Middle frontal gyrus (tissue), 1 donor: ENCODE results near the gene FANCG.

Experiments
- DNase-seq: peaks from one replicate; pipeline ENCODE4 v3.0.0-alpha.2; 2015; ENCODE audit warnings: low spot score; ENCODE audit errors: extremely low spot score

The FANCG gene

DNA sequence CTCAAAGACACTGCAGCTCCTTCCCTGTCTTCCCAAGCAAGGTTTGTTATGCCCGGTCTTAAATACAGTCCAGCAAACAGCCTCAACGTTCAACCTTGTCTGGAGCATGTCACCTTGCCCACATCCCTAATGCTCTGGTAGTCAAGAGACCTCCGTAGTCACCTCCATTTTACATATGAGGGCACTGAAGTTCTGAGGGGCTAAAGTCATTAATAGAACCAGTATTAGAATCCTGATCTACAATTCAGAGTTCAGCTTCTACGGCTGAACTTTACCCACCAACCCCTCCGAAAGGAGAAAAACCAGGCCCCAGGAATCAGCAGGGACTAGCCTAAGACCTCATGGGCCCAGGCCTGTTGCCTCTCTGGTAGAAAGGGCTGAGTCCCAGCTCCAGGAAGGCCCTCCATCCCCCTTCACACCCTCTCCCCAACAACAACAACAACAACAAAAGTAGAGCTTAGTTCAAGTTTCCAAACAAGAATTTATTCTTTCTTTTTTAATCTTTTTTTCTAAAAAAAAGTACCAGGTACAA is 24.0 kb upstream of the FANCG start:
- DNase-seq: no peak

DNA sequence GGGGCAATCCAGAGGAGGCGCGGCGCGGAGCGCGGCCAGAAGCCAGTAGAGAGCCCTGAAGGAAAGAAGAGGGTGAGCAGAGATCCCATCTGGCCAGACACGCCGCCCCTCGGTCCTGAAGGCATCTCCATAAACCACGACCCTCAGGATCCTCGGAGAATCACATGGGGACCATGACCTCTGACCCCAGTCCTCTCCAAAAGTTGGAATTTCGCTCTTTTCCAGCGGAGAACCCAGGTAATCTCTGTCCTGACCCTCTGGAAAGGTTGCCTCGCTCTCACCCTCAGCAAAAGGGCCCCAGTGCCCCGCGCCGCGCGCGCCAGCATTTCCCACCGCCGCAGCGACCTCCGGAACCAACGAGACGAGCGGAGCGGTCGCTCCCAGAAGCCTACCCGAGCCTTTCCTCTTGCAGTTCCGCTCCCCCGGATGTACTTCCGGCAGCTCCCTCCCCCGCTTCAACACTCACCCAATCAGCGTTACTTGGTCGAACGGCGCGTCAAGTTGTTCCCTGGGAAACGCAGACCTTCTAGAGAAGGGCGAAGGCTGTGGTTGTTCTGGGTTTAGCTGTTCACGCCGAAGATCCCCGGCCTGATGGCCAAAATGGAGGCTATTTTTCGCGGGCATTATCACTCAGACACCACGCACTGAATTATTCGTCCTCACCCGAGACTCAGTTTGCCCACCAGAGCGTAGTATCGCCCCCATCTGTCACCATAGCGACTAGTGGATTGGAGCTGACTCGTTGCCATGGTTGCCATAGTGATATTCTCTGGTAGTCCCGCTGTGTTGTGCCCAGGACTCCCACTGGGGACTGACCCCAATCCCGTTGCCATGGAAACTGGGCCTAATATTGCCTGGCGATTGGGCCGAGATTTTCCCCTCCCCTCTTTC is 23.3 kb upstream of the FANCG start, which contains the start of gene STOML2:
TSS of gene STOML2 (minus strand) at position 363 of the 891 bp plus-strand sequence. CDS start at position 326, 37 bp downstream.
- peak; percentile 94 for DNase-seq

DNA sequence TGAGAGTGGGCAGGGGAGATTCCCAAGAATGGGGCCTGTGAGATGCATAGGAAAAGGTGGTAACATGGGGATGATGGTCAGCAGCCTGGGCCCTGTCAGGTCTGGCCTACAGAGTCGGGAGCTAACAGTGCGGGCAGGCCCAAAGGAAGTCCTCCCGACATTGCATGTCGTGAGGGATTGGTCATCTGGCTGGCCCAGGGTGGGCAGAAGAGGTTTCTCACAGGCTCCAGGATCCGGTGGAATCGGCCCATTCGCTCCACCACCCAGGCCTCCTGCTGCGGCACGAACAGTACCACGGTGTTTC is 22.7 kb upstream of the FANCG start:
- no peak for DNase-seq

DNA sequence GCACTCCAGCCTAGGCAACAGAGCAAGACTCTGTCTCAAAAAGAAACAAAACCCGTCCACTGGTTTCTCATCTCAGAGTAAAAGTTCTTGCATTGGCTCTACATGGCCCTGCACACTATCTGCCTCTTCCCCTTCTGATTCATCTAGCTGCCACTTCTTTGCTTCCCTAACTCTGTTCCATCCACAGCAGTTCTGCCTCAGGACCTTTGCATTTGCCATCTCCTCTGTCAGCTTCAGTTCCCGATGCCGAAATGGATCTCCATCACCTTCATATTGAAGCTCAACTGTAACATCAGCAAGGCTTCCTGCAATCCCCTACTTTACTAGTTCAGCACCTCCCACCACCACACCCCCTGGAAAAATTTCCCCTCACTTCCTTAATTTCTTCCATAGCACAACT is 17.8 kb upstream of the FANCG start:
- no peak for DNase-seq

DNA sequence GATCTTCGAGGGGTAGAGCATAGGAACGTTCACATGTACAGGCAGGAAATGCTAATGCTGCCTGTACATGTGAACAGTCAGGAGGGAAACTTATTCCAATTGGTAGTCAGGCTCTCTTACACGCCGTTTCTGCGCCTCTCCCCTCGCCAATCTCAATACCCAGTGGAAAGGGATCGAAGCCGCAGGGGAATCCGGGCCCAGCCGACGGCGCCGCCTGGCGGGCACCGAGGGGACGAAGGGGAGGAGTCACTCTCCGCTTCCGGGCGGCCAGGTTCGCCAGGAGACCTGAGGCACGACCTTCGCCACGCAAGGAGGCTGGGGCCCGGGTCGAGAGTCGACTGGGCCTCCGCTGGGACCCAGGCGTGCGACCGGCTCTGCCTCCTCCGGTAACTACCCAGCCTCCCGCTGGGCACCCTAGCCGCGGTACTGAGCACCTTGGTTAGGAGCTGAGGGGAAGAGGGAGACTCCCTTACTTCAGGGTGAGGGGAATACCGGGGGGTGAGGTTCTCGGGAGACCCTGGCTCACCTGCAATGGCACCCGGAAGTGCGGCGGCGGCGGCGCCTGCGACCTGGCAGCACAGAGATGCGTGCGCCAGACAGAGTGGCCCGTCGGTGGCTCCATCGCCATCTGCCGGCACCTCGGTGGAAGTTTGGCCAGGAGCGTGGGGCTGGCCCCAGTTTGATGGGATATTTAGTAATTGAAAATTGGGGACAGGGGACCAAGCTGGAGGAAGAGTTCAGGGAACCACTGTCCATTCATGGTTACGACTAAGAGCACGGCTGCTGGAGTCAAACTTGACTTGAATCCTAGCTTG is 16.5 kb upstream of the FANCG start, which contains the start of gene PIGO:
TSS of gene PIGO (minus strand) at position 557 of the 815 bp plus-strand sequence. CDS start 1,026 bp downstream, outside the sequence.
- DNase-seq: peak; percentile 77

DNA sequence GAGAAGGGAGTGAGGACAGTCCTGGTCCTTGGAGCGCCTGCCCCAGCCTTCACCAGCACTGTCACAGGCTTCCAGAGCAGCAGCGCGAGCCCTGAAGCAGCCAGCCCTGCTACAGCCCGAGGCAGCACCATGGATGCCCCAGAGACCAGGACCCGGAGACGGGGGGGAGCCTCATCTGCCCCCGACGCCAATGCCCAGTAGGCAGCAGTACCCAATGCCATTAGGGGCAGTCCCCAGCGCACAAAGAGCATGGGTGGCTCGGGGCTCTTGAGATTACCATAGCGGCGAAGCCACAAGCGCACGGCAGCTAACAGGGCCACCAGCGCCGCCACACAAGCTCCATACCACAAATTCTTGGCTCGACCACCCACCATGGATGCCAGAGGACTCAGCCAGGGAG is 11.8 kb upstream of the FANCG start:
- DNase-seq: no peak

DNA sequence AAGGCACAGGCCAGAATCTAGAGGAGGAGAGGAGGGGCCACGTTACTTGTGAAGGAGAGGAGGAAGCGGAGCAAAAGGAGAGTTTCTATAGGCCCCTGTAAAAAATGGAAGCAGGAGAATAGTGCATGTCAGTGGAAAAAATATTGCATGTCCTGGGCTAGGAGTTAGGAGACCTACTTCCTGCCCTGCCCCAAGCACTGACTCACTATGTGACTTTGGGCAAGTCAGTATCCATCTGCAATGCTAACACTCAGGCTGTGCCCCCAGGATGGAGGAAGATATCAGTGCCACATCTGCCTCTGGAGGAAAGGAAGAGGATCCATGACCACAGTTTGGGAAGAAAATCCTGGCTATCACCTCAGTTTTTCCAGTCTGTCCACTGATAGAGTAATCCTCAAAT is 9.7 kb upstream of the FANCG start:
- DNase-seq: no peak

DNA sequence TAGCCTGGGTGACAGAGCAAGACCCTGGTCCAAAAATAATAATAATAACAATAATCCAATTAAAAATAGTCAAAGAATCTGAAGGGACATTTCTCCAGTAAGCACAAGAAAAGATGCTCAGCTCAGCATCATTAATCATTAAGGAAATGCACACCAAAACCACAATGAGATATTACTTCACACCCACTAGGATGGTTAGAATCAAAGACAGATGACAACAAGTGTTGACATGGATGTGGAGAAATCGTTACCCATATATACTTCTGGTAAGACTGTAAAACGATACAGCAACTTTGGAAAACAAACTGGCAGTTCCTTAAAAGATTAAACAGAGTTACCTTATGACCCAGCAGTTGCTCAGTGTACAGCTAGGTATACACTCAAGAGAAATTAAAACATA is 5.3 kb upstream of the FANCG start:
- DNase-seq: no peak

DNA sequence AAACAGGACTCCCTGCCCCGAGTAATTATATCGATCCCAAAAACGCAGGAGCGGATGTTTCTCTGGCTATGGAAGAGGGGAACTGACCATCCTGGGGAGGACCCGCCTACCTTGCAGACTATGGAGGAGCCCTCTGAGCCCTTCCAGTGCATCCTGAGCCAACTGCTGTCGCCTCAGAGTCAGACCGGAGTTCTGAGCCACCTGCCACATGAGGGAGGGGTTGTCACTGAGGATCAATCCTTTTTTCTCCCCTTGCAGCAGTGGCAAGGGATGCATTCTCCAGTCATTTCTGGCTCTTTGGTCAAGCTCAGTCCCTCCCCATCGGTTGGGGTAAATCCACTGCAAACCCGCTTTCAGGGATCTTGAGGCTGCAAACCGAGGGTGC is 709 bp downstream of the FANCG start:
- DNase-seq: no peak

DNA sequence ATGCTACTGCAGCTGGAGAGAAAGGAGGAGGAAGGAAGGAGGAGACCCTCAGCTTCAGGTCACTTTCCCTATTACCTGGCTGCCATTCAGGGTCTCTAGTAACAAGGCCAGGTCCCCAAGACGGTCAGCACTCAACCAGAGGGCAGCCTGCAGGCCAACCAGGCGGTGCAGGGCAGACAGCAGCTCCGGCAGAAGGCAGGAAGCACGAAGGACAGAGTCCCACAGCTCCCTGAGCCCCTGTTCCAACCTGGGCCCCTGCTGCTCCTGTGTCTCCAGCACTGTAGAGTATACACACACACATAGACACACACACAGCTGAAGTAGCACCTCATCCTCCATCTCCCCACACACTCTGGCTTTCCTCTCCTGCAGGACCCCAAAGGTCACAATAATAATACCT is 1.7 kb downstream of the FANCG start:
- no peak for DNase-seq

DNA sequence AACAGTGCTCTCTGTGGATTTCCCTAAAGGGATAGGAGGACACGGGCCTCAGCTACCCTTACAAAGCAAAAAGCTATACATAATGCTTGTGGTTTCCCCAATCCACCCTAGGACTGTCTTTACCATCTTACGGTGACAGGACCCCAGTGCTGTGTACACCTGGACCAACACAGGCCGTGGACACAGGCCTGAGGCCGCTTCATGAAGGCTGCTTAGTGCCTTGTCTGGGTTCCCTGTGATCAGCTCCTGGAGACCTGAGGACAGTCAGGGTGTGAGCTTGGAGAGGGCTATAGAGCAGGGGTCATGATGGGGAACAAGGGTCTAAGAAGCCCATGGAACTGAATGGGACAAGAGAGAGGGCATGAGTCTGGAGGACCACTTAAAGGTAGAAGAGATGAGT is 2.9 kb downstream of the FANCG start:
- DNase-seq: no peak

DNA sequence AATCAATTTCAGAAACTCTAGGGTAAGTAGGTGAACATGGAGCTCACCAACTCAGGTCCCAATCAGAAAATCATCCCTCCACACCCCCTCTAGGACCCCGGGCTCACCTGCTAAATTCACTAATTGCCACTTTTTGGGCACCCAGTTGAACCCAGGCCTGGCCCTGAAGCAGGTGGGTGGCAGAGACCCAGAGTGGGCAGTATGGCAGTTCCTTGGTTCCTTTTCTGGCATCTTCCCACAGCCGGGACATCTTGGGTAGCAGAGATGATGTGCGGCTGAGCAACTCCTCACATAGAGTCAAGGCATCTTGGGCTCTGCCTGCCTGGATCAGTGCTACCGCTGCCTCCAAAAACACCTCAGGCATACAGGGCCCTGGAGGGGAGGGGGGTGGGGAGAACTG is 4.4 kb downstream of the FANCG start:
- DNase-seq: no peak

DNA sequence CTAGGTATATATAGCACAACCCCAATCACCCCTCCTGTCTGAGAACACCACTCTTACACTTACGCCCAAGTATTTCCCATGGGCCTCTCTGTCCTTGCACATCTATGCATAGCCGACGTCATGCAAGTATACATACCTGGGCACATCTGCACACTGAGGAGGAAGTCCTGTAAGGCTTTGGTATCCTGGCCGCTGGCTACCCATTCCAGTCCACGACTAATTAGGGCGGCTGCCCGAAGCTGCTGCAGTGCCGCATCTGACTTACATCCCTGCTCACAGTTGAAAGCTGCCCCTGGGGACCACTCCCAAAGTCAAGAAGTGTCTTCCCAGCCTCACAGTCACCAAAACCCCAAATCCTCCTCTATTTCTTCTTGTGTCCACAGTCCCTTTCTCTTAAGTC is 5.0 kb downstream of the FANCG start:
- DNase-seq: no peak

DNA sequence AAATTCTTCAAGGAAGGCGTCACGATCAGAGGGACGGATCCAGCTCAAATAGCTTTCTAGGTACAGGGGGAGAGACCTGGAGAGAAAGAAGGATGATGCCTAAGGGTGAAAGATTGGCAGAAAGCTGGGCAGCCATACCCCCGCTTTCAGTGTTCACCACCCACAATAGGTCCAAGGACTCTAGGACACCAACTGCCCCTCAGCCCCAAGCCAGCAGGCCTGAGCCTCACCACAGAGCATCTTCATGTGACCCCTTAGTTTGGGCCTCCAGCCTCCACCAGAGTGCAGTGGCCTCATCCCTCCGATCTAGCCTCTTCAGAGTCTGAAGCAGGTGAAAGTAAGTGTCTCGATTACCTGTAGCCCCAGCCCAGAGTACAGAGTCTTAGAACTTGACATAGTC is 5.6 kb downstream of the FANCG start:
- no peak for DNase-seq

DNA sequence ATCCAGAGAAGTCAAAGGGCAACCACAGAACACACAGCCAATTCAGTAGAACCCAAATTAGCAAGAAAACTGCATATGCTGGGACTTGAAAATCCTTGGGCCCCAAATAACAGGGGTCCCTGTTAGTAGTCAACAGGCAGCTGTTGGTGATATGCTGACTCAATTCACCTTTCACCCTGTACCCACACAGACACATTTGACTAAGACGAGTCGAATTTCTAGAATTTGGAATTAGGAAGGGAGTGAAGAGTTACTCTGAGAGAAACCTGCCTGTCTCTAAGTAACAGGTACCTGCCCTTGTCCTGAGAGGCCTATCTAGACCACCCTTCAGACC is 6.5 kb downstream of the FANCG start:
- DNase-seq: no peak

DNA sequence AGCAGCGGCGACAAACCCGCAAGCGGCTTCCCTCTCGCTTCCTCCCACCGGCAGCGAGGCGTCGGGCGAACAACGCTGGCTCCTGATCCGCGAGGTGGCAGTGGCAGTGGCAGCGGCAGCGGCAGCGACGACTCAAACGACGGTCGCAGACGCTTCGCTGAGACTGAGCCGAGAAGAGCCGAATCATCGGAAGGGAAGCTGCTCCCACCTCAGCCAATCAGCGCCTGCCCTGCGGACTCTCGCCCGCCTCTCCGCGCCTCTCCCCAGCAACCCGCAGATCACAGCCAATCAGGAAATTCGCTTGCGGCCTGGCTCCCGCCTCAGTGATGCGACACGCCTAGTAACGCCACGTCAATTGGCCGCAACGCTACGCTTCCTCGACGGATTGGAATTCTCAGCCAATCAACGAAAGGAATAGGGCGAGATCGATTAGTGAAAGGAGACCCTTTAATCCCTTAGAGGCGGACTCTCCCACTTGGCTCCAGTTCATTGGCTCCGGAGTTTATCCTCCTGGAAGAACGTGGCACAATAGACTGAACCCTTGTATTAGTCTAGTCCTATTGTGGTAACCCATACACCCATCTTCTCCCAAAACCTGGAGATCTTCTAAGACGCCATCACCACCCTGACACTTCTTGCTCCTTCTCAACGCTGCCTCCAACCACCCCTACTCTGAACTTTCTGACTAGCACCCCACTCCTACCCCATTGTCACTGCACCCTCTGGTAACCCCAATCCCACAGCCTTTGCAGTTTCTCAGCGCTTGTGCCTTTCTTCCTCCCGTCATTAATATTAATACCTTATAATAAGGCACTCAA is 7.1 kb downstream of the FANCG start, which contains the start of gene VCP:
TSS of gene VCP (minus strand) at position 165 of the 818 bp plus-strand sequence. CDS start 272 bp downstream, outside the sequence.
- peak; percentile 99 for DNase-seq

DNA sequence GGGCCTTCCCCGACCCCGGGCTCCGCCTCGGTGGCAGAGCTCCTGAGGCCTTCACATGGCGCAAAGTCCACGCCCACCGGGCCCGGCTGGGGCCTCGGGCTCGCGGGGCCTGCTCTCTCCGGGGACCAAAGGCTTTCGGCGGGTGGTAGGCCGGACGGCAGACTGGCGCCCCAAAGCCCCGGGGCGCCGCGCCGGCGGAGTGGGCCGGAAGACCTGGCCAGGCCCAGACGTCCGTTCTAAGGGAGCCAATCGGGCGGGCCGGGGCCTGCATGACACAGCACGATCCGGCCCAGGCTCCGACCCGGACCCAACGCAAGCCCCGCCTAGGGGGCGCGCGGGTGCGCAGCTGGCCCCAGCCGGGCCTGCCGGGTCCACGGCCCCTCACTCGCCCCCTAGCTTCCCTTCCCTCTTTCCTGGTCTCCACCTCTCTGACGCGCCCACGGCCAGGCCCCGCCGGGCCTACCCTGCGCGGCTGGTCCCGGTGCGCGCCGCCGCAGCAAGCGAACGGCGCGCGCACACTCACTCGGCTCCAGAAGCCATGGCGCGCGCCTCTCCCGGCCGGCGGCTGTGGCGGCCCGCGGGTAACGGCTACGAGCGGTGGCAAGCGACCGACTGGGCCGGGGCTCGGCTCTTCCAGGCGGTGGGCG is 7.8 kb downstream of the FANCG start:
- peak; percentile 13 for DNase-seq

DNA sequence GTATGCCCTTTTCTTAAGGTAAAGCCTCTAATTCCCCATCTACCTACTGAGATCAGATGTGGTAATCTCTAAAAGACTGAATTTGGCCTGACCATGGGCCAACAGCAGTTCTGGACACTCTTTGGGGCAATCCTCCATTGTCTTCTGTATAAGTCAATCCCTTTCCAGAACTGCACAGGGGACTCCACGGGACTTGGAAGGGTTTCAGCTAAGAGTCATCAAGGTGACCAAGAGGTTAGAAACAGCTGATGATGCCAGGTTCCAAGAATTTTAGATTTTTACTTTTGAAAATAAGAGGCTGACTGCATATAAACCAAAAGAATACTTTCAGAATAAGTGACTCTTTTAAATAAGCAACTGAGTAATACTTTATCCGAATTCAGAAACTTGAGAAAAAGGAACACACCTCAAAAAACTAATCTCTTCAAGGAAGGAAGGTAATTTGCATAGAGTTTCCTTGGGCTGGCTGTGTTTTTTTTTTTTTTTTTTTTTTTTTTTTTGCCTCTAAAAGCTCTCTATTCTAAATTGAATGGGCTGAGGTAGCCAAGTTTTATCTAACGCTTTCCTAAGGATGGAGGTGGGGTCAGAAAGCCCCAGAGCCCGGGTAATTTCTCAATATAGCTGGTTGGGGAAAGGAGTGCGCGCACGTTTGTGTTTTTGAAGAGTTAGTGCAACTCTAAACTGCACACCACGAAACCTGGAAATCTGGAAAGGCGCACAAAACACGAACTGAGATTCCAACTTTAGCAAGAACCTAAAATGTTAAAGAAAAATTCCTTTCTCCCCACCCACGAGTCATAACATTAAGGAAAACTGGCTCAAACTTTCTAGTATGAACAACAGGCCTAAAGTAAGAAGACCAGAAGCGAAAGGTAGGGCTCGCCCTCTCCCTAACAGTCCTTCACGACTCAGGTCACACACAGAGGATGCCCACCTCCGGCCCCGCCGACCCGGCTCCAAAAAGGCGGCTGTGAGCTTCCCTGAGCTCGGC is 8.6 kb downstream of the FANCG start:
- DNase-seq: no peak

DNA sequence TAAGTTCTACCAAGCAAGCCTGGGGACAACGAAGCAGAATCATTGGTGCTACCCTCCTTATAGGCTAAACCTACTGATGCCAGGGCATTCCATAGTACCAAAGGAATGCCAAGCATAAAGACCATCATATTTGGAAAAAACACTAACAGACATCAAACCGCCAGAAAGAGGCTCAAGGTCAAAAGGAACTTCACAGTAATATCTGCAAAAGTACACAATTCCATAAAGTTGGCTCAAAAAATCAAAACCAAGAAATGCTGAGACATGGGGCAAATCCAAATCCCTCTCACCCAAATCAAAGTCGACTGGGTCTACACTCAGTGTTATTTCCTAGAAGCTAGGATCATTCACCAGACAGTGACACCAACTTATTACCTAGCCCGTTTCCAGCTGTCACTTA is 10.7 kb downstream of the FANCG start:
- DNase-seq: no peak

DNA sequence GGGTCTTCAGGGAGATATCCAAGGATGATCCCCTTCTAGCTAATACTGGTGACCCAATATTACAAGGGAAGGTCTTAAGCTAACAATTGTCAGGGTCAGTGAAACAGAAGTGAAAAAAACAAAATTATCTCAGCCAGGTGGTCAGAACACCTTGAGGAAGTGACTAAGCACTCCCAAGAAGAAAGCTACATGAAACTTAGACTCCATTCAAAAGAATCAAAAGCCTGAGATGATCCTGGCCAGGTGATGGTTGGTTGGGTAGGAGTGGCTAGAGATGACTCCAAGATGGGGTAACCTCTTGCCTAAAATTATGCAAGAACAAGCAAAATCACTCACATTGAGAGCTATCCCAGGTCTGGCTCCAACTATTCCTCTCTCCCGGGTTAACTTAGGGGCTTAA is 12.7 kb downstream of the FANCG start:
- no peak for DNase-seq
